ENCODE data around the gene LRRC3B.
"Not testable (repeated sequence)": the region's sequence is repeated elsewhere in the genome, so short reads cannot be mapped to it uniquely, and the experiment has no call there.

Gene LRRC3B, protein sequence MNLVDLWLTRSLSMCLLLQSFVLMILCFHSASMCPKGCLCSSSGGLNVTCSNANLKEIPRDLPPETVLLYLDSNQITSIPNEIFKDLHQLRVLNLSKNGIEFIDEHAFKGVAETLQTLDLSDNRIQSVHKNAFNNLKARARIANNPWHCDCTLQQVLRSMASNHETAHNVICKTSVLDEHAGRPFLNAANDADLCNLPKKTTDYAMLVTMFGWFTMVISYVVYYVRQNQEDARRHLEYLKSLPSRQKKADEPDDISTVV

DNA sequence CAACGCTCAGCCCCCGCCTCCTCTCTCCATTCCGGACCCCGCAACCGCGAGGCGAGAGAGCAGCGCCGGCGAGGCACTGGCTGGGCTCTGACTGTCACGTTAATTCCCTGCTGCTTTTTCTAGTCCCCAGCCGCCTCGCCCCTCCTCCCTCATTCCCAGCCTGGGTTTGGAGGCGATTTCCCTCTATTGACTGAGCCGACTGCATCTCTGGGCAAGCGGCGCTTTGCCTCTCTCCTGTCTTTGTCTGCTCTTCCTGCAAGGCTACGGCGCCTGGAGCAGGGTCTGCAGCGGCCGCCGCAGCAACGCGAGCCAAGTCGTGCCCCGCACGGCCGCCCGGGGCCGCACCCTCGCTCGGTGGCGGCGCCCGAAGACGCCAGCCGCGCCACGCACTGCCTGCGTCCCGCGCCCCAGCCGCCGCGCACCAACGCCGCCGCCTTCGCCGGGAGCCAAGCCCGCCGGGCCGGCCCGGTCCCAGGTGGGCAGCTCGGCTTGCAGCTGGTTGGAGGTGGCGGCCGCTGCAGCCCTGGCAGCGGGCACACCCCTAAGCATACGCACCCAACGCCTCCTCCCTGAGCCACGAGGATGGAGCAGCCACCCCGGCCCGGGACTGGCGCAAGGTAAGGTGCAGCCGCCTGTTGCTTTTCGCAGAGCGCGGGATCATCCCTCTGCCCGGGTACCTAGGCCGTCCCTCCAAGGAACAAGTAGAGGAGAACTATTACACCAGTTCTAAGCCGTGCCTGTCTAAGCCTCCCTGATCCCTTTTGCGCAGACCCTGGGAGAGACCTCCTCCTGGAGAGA is at the start of gene LRRC3B:
TSS of gene LRRC3B (plus strand) at position 152 of the 798 bp plus-strand sequence. CDS start 86,901 bp downstream, outside the sequence.
- DNase-seq, result peak; percentile 89

DNA sequence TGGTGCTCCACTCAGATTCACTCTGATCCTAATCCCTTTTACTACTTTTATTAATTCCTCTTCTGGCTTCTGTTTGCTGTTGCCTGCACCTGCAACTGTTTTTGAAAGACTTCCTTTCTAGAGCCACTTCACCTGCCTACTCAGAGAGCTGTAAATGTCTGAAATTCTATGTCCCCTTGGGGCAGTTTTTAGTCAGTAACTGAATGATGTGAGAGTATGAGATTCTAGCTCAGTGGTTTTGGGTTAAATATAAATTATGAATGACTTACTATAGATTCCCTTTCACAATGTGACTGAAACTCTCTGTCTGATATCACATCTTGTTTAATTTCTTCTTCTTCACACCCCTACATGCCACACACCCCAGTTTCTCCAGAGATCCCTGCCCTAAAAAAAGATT is 47.8 kb upstream of the LRRC3B start:
- no peak for DNase-seq

DNA sequence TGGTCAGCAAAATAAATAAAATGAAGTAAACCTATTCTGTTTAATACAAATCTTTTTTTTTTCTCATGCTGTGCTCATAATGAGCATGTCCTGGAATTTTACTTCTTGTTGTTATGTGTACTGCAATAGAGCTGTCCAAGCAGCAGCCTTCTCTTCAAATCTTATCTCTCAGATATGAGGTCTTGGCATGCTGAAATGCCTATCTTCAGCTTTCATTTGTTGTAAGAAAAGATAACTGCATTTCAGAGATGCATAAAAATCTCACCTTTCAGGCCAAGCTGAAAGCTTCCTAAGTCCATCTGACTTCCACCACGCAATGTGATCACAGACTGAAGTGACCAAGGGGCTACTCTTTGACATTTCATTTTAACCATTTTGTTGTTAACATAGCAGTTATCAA is 43.5 kb upstream of the LRRC3B start:
- no peak for DNase-seq

DNA sequence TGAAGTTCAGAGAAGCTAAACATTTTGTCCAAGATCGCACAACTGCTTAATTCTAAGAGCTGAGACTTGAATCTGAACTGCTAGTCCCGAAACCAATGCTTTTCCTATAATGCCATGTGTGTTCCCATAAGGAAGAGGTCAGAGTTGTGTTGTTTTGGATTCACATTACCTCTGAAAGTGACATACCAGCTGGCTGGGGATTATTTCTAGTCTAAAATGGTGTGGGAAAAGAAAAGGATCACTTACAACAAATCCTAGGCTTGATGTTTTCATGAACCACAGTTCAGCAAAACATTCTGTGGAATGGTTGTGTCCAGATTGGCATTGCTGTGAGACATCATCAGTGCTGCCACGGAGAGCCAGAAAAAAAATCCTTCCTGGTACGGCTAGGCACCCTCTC is 35.0 kb upstream of the LRRC3B start:
- no peak for DNase-seq

DNA sequence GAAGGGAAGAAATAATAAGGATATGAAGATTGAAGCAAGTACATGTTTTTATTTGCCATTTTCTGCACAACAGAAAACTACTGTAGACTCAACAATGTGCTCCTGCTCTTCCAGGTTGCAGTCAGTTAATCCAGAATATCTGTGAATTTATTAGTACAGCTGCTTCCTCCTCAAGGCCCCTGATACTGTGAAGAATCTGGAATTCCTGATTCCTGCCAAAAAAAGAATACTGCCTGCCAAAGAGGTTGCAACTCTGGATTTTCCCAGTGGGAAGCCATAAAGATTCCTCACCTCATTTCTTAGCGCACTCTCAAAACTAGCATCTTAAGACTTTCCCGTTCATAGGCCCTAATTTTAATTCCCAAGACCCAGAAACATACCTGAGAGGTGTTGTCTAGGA is 33.6 kb upstream of the LRRC3B start:
- no peak for DNase-seq

DNA sequence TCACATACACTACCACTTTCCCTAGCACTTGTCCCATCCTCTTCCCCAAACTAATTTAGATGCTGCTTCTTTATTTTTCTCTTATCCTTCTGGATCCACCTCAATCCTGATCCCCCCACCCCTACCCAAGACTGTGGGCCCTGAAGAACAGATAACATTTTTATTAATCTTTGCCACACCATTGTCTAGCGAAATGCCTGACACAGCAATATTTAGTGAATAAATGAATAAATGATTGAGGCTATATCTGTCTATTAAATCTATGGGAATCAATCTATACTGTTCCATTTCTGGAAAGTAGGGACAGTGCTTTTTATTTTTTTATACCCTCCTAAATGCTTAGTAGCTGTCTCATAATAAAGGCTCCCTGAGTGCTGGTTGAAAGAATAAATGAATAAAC is 32.9 kb upstream of the LRRC3B start:
- DNase-seq, result no peak

DNA sequence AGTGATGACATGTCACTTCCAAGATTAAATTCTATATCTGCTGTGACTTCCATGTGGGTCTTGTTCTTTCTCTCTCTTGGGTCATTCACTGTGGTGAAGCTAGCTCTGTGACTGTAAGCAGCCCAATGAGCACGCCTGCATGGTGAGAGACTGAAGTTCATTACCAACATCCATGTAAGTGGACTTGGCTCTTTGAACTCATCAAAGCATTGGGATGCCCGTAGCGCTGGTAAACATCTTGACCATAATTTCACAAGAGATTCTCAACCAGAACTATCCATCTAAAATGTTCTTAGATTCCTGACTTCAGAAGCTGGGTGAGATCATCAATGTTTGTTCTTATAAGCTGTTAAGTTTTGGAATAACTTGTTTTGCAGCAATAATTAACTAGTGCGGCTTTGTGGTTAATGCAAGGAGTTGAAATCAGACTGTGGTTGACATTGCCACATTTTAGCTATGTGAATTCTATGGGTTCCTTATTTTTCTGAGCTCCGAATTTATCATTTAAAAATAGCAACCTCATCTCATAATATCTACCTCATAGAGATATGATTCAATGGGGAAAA is 31.6 kb upstream of the LRRC3B start:
- DNase-seq, result no peak

DNA sequence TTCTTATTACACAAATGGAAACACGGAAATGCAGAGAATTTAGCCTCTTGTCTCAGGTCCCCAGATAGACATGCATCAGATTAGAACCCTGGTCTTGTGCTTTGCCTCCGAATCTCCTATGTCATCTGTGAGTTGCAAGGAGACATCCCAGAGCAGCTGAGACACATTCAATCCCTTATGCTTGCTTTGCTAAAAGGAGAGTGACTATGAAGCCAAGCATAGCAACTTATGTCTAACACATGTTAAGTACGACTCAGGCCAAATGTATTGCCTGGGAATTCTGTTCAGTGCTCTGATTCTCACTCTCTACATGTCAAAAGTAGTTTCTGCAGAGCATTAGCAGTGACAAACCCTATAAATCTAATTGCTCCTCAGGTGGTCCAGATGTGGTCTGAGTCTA is 30.6 kb upstream of the LRRC3B start:
- DNase-seq, result no peak

DNA sequence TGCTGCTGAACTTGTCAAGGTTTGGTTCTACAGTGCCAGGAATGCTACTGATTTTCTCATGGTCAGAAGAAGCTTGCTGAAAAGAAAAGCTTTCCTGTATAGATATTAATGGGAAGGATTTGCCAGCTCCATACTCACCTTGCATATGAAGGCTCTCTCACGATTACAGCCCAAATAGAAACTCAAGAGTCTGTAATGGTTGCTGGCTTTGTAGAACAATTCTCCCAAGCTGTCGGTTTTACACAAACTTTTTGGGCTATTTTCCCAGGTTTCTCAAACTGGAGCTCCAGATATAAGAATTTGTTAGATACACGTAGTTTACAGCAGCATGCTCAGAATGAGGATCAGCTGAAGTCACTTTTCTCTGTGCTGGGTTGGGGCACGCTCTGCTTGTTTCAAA is 30.1 kb upstream of the LRRC3B start:
- no peak for DNase-seq

DNA sequence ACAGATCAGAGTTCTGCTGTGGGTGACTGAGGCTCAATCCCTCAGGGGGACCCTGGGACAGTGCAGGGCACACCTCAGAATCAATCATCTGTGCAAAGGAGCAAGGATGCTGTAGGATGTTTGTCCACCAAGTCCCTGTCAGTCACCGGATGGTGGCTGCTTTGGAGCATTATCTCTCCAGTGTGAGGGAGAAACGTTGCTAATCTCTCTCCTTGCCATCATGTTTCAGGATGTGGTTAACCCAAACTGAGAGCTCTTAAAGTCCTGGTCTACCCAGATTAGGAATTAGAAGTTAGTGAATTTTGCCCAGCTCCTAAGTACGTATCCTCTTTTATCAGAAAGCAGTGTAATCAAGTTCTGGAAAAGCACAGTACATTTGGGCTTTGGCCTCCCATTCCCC is 26.2 kb upstream of the LRRC3B start:
- no peak for DNase-seq

DNA sequence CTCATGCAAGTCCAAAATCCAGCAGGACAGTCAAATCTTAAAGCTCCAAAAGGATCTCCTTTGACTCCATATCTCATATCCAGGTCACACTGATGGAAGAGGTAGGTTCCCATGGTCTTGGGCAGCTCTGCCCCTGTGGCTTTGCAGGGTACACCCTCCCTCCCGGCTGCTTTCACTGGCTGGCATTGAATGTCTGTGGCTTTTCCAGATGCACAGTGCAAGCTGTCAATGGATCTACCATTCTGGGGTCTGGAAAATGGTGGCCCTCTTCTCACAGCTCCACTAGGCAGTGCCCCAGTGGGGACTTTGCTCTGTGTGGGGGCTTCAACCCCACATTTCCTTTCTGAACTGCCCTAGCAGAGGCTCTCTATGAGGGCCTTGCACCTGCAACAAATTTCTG is 19.3 kb upstream of the LRRC3B start:
- DNase-seq, result not testable (repeated sequence)

DNA sequence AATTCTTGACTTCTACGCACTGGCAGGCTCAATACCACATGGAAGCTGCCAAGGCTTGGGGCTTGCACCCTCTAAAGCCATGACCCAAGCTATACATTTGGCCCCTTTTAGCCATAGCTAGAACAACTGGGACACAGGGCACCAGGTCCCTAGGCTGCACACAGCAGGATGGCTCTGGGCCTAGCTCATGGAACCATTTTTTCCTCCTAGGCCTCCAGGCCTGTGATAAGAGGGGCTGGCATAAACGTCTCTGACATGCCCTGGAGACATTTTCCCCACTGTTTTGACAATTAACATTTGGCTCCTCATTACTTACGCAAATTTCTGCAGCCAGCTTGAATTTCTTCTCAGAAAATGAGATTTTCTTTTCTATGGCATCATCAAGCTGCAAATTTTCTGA is 18.8 kb upstream of the LRRC3B start:
- not testable (repeated sequence) for DNase-seq

DNA sequence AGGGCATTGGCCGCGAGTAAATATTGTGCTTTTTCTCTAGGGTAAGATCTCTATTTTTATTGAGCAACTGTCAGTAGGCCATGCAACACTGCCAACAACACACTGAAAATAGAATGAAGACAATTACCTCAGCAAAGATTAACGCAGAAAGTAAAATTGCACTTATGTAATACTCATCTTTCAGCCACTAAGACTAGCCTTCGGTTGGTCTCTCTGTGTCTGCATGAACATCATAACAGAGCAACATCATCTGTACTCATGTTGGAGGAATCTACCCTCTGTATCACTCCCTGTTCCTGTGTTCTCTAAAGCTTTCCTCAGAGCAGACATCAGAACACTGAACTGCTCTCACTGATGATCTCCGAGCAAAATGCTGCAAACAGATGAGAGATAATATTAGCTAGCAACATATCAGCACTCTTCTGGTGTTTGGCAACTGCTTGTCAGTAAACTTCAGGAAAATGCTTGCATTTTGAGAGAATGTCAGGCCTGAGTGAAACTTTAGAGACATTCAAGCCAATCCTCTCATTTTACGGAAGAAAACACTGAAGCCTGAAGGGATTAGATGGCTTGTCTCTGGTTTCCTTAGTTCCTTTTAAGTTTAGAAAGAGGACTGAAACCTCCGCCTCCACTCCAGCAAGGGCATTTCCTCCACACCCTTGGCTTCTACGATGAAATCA is 8.4 kb upstream of the LRRC3B start:
- no peak for DNase-seq

DNA sequence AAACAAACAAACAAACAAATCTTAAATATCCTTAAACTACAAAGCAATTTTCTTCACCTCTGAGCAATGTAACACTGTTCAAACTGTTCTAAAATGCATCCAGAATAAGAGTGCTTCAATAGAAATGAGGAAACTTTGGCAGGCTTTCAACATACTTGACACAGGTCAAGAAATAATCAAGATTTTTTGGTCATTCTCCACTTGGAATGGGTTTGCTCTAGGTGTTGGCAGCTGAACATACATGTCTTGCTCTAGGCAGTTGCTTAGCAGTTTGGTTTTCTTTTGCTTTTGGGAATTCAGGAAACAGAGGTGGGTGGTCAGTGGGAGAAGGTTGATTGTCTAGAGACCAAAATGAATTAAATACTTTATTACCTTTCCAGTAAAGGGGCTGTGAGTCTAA is 1.4 kb upstream of the LRRC3B start:
- DNase-seq, result no peak

DNA sequence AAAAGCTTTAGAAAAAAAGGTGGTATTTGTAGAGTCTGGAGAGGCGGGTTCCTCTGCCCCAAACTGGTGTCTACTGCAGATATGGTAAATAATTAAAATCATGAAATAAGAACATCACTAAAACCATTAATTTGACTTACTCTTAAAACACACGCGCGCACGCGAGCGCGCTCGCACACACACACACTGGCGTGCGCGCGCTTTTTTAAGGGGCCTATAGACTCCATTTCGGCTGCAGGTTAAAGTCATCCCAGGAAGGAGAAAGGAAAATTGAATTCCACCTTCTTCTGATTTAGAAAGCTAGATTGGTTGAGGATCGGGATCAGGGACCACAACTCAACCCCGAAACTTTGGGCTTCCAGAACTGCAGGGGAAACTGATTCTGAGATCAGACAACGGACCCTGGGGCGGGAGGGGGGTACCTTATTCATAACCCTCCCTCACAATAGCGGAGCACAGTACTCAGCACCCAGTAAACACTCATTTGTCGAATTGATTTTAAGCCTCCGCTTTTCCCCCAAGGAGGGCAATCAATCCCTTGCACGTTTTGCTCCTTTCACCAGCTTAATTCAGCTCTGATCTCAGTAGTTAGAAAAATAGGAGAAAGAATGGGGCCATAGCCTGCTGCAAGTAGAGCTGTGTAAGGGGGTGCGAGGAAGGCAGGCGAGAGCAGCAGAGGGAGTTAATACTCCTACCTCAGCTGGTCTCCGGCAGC is 509 bp upstream of the LRRC3B start:
- DNase-seq, result peak; percentile 63

DNA sequence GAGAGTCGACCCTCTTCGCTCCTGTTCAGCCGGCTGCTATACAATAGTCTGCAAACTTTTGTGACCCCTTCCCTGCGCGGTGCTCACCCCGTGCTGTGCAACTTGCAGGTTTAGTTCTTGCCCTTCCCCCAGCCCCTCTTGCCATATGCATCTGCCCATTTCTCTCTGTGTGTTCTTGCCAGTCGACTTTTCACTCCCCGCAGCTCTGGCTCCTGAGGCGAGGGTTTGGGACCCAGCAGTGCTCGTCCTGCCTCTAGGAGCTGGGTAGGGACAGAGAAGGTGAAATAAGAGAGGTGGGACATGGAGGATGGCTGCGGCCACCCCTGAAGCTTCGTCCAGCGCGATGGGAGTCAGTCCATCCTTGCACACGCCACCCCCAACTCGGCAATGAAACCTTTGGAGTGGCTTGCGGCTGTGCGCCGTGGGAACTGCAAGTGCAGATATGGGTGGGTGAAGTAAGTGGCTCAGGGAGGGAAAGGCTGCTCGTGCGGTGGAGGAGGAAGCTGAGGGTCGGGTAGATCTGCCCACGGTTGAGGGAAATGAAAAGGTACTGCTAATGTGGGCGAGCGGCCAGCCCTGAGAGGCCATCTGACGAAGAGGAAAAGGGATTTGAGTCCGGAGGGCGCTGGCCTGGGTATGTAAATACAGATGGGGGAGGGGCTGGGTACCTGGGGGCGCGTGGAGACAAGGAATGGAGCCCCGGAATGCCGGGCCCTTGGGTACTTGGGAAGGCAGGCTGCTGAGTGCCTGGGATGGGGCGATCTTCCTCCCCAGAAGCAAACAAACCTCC is 1.0 kb downstream of the LRRC3B start:
- DNase-seq, result peak; percentile 71

DNA sequence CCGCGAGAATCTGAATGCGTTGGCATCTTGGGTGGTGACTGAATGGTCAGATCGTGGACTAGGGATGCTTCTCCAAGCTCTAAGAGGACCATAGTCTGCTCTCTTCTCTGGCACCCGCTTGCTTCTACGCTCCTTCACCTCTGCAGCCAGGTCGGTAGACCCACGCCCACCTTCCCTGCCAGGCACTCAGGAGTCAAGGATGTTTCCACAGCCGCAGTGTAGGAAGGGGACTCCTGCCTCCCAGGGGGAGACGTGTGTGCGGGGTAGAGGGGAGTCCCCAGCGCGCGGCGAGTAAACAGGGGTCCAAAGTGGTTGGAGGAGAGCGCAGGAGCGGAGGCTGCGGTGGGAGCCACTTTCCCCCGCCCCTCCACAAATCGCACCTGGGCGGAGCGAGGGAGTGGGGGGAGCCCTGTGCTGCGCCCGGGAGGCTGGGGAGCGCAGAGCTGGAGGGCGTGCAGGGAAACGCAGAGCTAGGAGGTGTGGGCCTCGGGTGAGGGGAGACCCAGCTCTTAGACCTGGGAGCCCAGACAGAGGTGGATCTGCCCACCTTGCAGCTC is 1.7 kb downstream of the LRRC3B start:
- peak; percentile 73 for DNase-seq

DNA sequence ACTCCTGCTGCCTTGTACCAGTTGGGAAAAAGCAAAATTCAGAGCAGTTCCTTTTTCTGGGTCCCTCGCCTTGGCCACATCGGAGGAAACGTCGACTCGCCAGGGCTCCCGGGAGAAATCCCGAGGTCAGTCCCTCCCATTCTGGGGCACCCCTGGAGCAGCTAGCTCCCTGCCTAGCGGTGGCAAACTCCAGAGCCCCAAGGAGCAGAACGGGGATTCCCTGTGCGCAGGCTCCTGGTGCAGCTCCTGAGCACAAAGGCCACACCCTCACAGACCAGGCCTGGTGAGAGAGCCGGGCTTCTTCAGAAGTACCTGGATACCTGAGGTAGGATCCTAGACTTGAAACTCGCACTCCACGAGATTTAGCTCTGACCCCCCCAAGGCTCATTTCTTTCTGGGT is 2.6 kb downstream of the LRRC3B start:
- no peak for DNase-seq

DNA sequence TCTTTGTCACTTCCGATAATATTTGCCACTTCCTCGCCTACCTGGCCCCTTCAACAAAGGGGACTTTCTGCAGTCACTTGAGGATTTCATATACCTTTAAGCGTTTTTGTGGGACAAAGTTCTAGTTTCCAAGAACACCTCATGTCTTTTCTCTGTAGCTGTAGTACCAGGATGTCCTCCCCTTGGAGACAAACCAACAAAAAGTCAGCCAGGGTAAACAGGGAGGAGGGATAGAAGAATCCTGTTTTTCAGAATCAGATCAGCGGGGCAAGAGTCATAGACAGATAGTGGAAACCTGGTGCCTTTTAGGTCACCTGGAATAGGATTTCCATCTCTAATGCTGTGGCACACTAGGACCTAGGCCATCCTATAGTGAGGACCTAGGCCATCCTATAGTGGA is 4.5 kb downstream of the LRRC3B start:
- DNase-seq, result no peak

DNA sequence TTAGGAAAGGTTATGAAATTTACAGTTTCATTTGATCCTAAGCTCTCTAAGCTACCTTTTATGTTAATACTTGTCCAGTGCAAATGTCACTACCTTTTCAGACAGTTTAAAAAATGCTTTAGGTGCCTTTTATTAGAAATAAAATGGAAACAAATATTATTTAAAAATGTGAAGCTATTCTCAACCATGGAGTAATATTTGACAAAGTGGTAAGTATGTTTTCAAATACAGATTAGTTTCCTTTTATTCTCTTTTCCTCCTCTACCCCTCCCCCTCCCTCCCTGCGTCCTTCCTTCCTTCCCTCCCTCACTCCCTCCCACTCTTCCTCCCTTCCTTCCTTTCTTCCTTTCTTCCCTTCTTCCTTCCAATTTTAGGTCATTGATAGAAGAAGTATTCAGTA is 6.3 kb downstream of the LRRC3B start:
- no peak for DNase-seq

DNA sequence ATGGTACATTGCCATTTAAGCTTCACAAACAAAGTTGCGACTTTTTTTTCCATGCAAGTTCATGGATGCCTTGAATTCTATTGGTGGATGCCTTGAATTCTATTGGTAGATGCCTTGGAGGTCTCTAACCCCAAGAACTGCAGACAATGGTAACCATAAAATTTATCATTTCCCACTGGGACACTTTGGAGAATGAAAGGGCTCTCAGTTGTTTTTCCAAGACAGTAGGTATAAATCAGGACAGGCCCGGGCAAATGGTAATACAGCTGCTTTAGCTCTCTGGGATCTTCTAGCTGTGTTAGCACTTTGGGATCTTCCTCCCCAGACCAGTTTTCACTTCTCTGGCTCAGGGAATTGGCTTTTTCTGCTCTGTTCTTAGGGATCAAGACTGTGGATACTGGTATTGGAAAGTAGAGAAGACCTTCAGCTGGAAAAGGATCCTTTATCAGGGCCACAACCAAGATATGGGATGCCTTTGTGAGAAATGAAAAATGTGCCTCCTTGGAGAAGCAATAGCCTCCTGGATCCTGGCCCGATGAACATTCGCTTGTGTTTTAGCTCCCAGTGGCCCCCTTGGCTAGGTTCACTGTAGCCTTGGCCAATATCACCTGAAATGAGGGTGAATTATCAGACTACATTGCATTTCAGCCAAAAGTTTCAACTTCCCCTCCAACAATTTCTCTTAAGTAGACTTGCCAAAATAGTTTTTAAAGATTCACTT is 8.3 kb downstream of the LRRC3B start:
- DNase-seq, result no peak

Data from retina (tissue), 1 donor.